H9 (cell line): Measurements from ENCODE around the gene PTTG2. TPM values are rescaled to one million over a fixed set of nuclear protein-coding genes. Genes with fewer than 3 reads are reported as not detected.
A peak's percentile ranks its signal among the peaks of the same experiment; 100 is the strongest.

Source experiments
- DNase-seq: peaks from one replicate; pipeline ENCODE4 v3.0.0-alpha.2; 2017
- H2AFZ ChIP-seq: one replicate; pipeline ENCODE4 v1.6.1; 2013; ENCODE audit warnings: mild to moderate bottlenecking, low read length, control low read depth, moderate library complexity
- H2AK5ac ChIP-seq: 2 replicates; pipeline ENCODE4 v1.6.1; 2013; ENCODE audit warnings: low read length, control low read depth, mixed read lengths; ENCODE audit not compliant: insufficient read length
- H2BK120ac ChIP-seq: one replicate; pipeline ENCODE4 v1.6.1; 2013; ENCODE audit warnings: low read depth, mild to moderate bottlenecking, low read length, control low read depth, inconsistent platforms; ENCODE audit not compliant: poor library complexity, severe bottlenecking
- H2BK12ac ChIP-seq: 2 replicates; pipeline ENCODE4 v1.6.1; 2013; ENCODE audit warnings: low read length, control low read depth, mixed read lengths, low read depth; ENCODE audit not compliant: insufficient read length
- H2BK15ac ChIP-seq: 2 replicates; pipeline ENCODE4 v1.6.1; 2013; ENCODE audit warnings: low read depth, low read length, control low read depth
- H2BK20ac ChIP-seq: one replicate; pipeline ENCODE4 v1.6.1; 2013; ENCODE audit warnings: low read depth, mild to moderate bottlenecking, low read length, control low read depth, inconsistent platforms; ENCODE audit not compliant: poor library complexity, severe bottlenecking
- H2BK5ac ChIP-seq: 2 replicates; pipeline ENCODE4 v1.6.1; 2013; ENCODE audit warnings: low read length, control low read depth, mixed read lengths; ENCODE audit not compliant: insufficient read length
- H3K14ac ChIP-seq: 2 replicates; pipeline ENCODE4 v1.6.1; 2013; ENCODE audit warnings: low read length, control low read depth; ENCODE audit not compliant: insufficient read depth
- H3K18ac ChIP-seq: 2 replicates; pipeline ENCODE4 v1.6.1; 2013; ENCODE audit warnings: low read depth, mild to moderate bottlenecking, mixed read lengths, low read length, control low read depth; ENCODE audit not compliant: insufficient read length
- H3K23ac ChIP-seq: 2 replicates; pipeline ENCODE4 v1.6.1; 2013; ENCODE audit warnings: low read length, control low read depth, mixed read lengths, low read depth; ENCODE audit not compliant: insufficient read length
- H3K23me2 ChIP-seq: 2 replicates; pipeline ENCODE4 v1.6.1; 2013; ENCODE audit warnings: low read depth, mild to moderate bottlenecking, mixed read lengths, low read length, control low read depth; ENCODE audit not compliant: insufficient read length, poor library complexity, severe bottlenecking
- H3K27ac ChIP-seq: 2 replicates; pipeline ENCODE4 v1.5.1; 2013; ENCODE audit warnings: low read length, control low read depth, mixed read lengths, low read depth; ENCODE audit not compliant: insufficient read length
- H3K27me3 ChIP-seq: 2 replicates; pipeline ENCODE4 v1.6.1; 2013; ENCODE audit warnings: low read length, control low read depth, inconsistent platforms; ENCODE audit not compliant: insufficient read depth
- H3K4ac ChIP-seq: 2 replicates; pipeline ENCODE4 v1.6.1; 2013; ENCODE audit warnings: low read depth, mild to moderate bottlenecking, control low read depth, inconsistent platforms, low read length, moderate library complexity
- H3K4me1 ChIP-seq: 2 replicates; pipeline ENCODE4 v1.6.1; 2013; ENCODE audit warnings: low read length, control low read depth, inconsistent platforms; ENCODE audit not compliant: insufficient read depth
- H3K4me2 ChIP-seq: 2 replicates; pipeline ENCODE4 v1.6.1; 2013; ENCODE audit warnings: low read length, control low read depth, mixed read lengths; ENCODE audit not compliant: insufficient read length, insufficient read depth
- H3K56ac ChIP-seq: 2 replicates; pipeline ENCODE4 v1.6.1; 2013; ENCODE audit warnings: low read depth, mild to moderate bottlenecking, mixed read lengths, low read length, control low read depth; ENCODE audit not compliant: insufficient read length
- H3K79me1 ChIP-seq: 2 replicates; pipeline ENCODE4 v1.6.1; 2013; ENCODE audit warnings: low read depth, mild to moderate bottlenecking, moderate library complexity, low read length, control low read depth, inconsistent platforms; ENCODE audit not compliant: insufficient read depth, poor library complexity, severe bottlenecking
- H3K79me2 ChIP-seq: 2 replicates; pipeline ENCODE4 v1.6.1; 2013; ENCODE audit warnings: low read length, control low read depth, inconsistent platforms; ENCODE audit not compliant: insufficient read depth
- H3K9ac ChIP-seq: 2 replicates; pipeline ENCODE4 v1.6.1; 2013; ENCODE audit warnings: low read length, control low read depth, mixed read lengths; ENCODE audit not compliant: insufficient read length; ENCODE audit errors: extremely low read depth
- H3K9me3 ChIP-seq: one replicate; pipeline ENCODE4 v1.6.1; 2013; ENCODE audit warnings: low read depth, low read length, inconsistent platforms; ENCODE audit not compliant: control insufficient read depth
- H3T11ph ChIP-seq: one replicate; pipeline ENCODE4 v1.6.1; 2013; ENCODE audit warnings: mild to moderate bottlenecking, low read length, control low read depth, inconsistent platforms
- H4K20me1 ChIP-seq: one replicate; pipeline ENCODE4 v1.6.1; 2013; ENCODE audit not compliant: control insufficient read depth, insufficient read length, insufficient read depth
- H4K5ac ChIP-seq: 2 replicates; pipeline ENCODE4 v1.6.1; 2013; ENCODE audit warnings: low read depth, mild to moderate bottlenecking, mixed read lengths, low read length, control low read depth; ENCODE audit not compliant: insufficient read length
- H4K8ac ChIP-seq: replicated peaks from 2 replicates; pipeline ENCODE4 v1.6.1; 2013; ENCODE audit warnings: low read length, control low read depth, mixed read lengths, low read depth; ENCODE audit not compliant: insufficient read length
- H4K91ac ChIP-seq: 2 replicates; pipeline ENCODE4 v1.6.1; 2013; ENCODE audit warnings: low read depth, mild to moderate bottlenecking, moderate library complexity, mixed read lengths, low read length, control low read depth; ENCODE audit not compliant: insufficient read length
- H3K27ac Mint-ChIP-seq, 3 experiments: 2 replicates in 2 of 3; 3 replicates in 1 of 3; pipeline ENCODE4 v1.8.0; 2020 to 2021; ENCODE audit warnings: mixed read lengths in 3 of 3, mild to moderate bottlenecking in 1 of 3, moderate library complexity in 1 of 3
- H3K27me3 Mint-ChIP-seq: 2 replicates; pipeline ENCODE4 v1.8.0; 2021; ENCODE audit warnings: low read depth, mild to moderate bottlenecking, moderate library complexity, mixed read lengths
- H3K36me3 Mint-ChIP-seq, 3 experiments: 2 replicates in 2 of 3; 3 replicates in 1 of 3; pipeline ENCODE4 v1.8.0; 2020 to 2021; ENCODE audit warnings: low read depth in 3 of 3, mixed read lengths in 3 of 3; ENCODE audit not compliant: insufficient read depth in 1 of 3
- H3K4me1 Mint-ChIP-seq, 2 experiments: 2 replicates each; pipeline ENCODE4 v1.8.0; 2020; ENCODE audit warnings: mixed read lengths in 2 of 2
- H3K4me3 Mint-ChIP-seq, 2 experiments: 2 replicates in 1 of 2; 3 replicates in 1 of 2; pipeline ENCODE4 v1.8.0; 2020 to 2021; ENCODE audit warnings: mild to moderate bottlenecking in 2 of 2, mixed read lengths in 2 of 2, moderate library complexity in 1 of 2
- H3K9me3 Mint-ChIP-seq, 2 experiments: 2 replicates in 1 of 2; 3 replicates in 1 of 2; pipeline ENCODE4 v1.8.0; 2020; ENCODE audit warnings: mild to moderate bottlenecking in 2 of 2, mixed read lengths in 2 of 2, moderate library complexity in 1 of 2
- CTCF ChIP-seq: fragments of 200-600 bp; sonication (generic); conservative IDR thresholded peaks from 3 replicates; pipeline ENCODE4 v1.8.0; 2021; ENCODE audit warnings: antibody characterized with exemption, mild to moderate bottlenecking
- WGBS: extraction: QIAGEN DNeasy Blood & Tissue Kit; methylation state at CpG from one replicate; pipeline ENCODE4 v1.1.7; 2013; ENCODE audit warnings: missing lambda C conversion rate, low lambda C conversion rate, mixed read lengths; ENCODE audit not compliant: insufficient read length; ENCODE audit errors: extremely low coverage; 5-methylcytosine and 5-hydroxymethylcytosine counted together
- total RNA-seq: library from RNA; stranded (reverse); gene quantifications from 2 replicates; pipeline ENCODE4 v1.2.1, GENCODE V29; 2021

Gene PTTG2
- total RNA-seq, 1 experiment from 2014 or later: not detected

- H3K23me2 ChIP-seq: no peaks in the 10 kb centered on the region
- WGBS: no CpG with 5 or more reads among the region's 3 CpGs
- H3K23ac ChIP-seq: no peak overlapping the region
- no peak overlapping the region for H3K4me2 ChIP-seq
- peaks cover 4% of the 10 kb centered on the region; the same call in 1 of the 2 replicates for H3K79me2 ChIP-seq
- peak overlapping the region; percentile 76 for H3K18ac ChIP-seq
- H4K5ac ChIP-seq: no peak overlapping the region
- Mint-ChIP-seq H3K27me3 (no peaks in the 10 kb centered on the region), H3K9me3 (no peaks in the 10 kb centered on the region), H3K36me3 (no peaks in the 10 kb centered on the region; a peak in 1 of 7 replicates), H3K4me3 (no peak overlapping the region), H3K27ac (peak overlapping the region; percentile 68 to 92 (median 83); a peak in 6 of 7 replicates), H3K4me1 (peaks cover 55 to 71% of the 10 kb centered on the region in 2 experiments)
- H3K9ac ChIP-seq: no peak overlapping the region
- no peak overlapping the region for H2AK5ac ChIP-seq
- H2BK5ac ChIP-seq: no peak overlapping the region
- no peak overlapping the region for H4K91ac ChIP-seq
- no peak overlapping the region for H3T11ph ChIP-seq
- H3K4ac ChIP-seq: no peak overlapping the region
- no peaks in the 10 kb centered on the region for H3K9me3 ChIP-seq
- no peaks in the 10 kb centered on the region for H3K27me3 ChIP-seq
- H2BK20ac ChIP-seq: no peak overlapping the region
- H2BK15ac ChIP-seq: no peak overlapping the region
- no peak for TF ChIP-seq CTCF
- no peak for DNase-seq
- no peak overlapping the region for H4K8ac ChIP-seq
- peak overlapping the region; percentile 73 for H3K27ac ChIP-seq
- no peak overlapping the region for H3K14ac ChIP-seq
- H2AFZ ChIP-seq: no peak overlapping the region
- H4K20me1 ChIP-seq: no peaks in the 10 kb centered on the region
- no peaks in the 10 kb centered on the region for H3K79me1 ChIP-seq
- H2BK12ac ChIP-seq: peak overlapping the region; percentile 69
- no peak overlapping the region for H3K56ac ChIP-seq
- H3K4me1 ChIP-seq: peaks cover 5% of the 10 kb centered on the region; the same call in 1 of the 2 replicates
- H2BK120ac ChIP-seq: no peak overlapping the region
Observed at GRCh38 chr4:38002451-38003071, 42.4 kb downstream of the PTTG2 start.
